Skin of body (tissue), 2 donors: ENCODE measurements around the gene DOCK1. TPM values are rescaled to one million over a fixed set of nuclear protein-coding genes. Genes with fewer than 3 reads are reported as not detected.

Experiments used
- DNase-seq: peaks from one replicate; lab custom pipeline; 2025; lab: John Stamatoyannopoulos, UW
- total RNA-seq: library from RNA; depleted of rRNA; stranded (reverse); fragments of >200 nt; gene quantifications from one replicate; pipeline ENCODE4 v1.2.3, GENCODE V29; 2014

The DOCK1 gene
- total RNA-seq, 1 donor from 2014 or later = 80.8 TPM

DNA sequence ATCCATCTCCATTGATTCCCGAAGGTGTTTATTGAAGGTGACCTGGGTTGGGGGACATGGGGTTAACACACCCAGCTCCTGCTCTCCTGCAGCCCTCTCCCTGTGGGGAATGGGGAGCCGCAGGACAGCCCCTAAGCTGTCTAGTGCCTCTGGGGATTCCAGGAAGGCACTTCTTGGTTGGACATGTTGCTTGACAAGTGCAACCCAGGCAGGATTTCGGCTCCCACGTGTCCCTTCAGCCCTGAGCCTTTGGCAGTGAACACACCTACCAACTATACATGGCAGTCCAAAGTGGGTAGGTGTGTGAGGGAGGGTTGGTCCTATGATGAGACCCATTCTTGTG lies 43.9 kb downstream of the DOCK1 start:
- no peak for DNase-seq

DNA sequence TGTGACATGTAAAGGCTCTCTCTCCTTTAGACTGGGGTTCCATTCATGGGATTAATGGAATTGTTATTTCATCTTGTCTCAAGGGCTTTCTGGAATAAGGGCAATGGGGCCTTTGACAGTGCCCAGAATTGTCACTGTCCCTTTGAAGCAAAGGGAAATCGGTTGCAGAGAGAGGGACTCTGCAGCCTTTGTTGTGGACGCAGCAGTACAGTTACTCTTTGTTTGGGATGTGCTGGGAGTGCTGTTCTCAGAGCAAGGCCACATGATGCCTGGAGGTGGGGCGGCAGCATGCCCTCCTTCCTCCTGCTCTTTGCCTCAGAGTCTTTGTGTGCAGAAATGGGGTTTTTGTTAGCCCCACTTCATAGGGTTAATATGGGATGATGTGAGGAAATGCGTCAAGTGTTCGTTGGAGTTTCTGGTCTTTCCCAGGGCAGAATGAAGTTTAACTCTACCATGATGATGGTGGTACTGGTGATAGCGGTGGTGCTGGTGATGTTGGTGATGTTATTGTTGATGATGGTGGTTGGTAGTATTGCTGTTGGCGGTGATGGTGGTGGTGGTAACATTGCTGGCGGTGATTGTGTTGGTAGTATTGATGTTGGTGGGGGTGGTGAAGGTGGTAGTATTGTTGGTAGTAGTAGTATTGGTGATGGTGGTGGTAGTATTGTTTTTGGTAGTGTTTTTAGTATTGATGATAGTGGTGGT lies 45.3 kb downstream of the DOCK1 start:
- no peak for DNase-seq

DNA sequence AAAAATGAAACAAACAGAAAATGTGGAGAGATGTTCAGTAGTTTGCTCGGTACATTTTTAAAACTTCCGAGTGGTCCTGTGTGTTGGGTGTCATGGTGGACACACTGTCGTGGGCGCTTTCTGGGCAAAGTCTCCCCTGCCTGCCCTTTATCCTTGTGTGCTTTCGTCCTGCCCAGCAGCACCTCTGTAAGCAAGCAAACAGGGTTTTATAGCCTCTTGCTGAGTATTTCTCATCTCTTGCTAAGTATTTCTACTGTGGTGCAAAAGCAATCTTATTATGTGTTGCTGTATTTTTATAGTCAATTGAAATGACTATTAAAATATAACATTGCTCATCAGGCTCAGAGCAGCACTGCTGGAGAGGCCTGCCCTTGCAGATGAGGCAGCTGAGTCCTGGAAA lies 48.7 kb downstream of the DOCK1 start:
- no peak for DNase-seq

DNA sequence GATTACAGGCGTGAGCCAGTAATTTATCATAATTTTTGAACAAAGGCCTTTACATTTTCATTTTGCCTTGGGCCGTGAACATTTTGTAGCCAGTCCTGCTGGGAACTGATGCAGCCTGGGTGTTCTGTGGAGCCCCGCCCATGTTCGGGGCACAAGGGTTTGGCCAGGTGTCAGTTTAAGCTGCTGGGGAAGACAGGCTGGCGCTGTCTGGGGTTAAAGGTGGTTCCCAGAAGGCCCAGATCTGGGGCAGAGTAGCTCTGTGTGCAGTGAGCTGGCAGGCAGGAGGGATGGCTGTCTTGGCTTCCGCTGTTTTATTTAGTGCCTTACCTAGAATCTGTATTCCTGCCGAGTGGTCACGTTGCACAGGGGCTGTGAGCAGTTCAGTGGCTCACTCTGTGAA lies 50.2 kb downstream of the DOCK1 start:
- DNase-seq = no peak

DNA sequence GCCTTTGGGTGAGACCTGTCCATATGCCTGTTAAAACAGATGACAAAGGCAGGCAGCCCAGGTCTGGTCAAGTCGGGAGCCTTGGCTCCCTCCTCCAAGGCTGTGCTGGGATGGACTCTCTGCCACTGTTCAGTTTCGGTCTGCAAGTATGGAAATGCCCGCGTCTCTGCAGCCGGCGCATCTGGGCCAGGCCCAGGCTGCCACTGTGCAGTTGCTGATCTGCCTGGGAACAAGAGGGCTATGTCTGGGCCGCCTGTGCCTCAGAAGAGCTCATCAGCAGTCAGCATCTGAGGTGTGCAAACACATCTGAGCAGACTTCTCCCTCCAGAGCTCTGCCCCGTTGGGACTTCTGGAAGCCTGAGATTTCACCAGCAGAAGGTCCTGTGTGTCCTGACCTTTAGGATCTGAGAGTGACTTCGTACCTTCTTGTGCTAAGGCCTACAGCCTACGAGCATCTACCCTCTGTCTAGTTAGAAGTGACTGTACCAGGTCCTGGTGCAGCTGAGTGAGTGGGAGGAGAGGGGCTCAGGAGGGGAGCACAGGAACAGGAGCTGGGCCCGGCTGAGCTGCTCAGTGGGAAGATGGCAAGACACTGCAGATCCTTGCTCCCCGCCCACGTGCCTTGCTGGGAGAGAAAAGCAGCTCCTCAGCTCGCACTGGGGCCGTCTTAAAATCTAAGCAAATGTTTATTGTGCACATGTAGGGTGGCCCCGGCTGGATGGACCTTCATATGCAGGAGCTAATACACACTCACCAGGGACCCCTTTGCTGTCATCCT lies 50.9 kb downstream of the DOCK1 start:
- DNase-seq = no peak

DNA sequence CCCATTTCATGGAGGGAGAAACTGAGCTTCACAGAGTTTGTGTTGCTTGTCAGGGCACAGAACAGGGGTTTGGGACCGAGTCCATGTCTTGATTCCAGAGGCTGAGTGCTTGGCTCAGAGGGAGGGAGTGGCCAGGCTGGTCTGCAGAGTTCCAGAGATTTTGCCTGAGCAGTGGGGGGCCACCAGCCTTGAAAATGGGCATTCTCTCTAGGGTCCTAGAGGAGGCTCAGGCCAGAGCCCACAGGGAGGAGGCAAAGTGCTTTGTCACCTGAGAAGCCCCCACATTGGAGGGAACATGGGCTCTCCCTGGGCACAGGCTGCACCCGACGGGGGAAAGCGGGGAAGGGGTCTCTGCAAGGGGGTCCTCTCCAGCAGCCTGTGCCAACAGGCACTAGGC lies 51.5 kb downstream of the DOCK1 start:
- no peak for DNase-seq

DNA sequence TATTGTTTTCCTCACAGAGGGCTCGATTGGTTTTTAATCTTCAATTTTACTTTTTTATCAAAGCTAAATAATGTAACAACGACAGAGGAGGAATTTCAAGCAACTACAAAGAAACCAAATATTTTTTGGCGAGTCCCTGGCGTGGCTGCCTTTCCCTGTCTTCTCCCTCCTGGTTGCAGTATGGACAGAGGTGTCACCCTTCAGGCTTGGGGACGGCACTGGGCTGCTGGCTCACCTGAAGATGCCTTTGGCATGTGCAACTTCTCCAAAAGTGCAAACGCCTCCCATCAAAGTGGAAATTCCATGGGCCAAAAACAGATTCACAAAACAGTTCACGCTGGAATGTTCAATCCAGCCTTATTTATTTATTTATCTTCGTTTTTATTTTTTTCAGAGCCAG lies 51.9 kb downstream of the DOCK1 start:
- DNase-seq = no peak

DNA sequence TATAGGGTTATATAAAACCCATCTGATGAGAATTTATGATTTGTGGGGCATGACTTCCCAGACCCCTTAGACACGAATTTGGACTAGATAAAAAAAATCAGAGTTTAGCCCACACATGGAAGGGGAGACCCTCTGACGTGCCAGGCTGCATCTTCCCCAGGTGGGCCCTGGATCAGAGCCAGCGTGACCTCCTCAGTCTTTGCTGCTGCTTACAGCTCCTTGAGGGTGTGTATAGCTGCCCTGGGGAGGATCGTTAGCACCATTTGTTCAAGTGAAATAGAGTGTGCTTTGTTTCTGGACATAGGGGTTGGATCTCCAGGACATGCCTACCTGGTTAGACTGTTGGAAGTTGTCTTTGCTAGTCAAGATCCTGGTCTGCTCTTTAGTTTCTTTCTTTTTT lies 54.2 kb downstream of the DOCK1 start:
- no peak for DNase-seq

DNA sequence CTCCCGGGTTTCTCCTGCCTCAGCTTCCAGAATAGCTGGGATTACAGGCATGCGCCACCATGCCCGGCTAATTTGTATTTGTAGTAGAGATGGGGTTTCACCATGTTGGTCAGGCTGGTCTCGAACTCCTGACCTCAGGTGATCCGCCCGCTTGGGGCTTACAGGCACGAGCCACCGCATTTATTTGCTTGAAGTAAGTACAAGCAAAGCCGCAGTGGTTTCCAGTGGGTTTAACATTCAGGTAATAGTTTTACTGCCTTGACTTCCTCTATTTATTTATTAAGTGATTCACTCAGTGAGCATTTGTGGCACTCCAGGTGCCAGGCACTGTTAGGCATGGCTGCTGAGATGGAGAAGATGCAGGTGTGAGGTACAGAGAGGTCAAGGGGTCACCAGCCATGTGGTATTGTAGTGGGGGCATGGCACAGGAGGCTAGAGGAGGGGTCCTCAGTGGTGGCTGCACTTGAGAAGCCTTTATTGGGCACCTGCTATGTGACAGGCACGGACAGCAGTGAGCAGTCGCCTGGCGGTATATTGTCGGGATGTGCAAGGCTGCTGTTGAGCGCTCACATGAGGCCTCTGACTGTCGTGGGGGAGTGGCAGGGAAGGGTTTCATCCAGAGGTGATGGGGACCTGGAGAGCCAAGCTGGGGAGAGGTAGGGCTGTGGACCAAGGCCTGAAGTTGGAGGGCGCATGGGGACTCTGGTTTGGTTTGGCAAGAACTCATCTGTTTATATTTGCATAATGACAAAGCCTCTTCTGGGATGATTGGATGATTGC lies 54.9 kb downstream of the DOCK1 start:
- no peak for DNase-seq

DNA sequence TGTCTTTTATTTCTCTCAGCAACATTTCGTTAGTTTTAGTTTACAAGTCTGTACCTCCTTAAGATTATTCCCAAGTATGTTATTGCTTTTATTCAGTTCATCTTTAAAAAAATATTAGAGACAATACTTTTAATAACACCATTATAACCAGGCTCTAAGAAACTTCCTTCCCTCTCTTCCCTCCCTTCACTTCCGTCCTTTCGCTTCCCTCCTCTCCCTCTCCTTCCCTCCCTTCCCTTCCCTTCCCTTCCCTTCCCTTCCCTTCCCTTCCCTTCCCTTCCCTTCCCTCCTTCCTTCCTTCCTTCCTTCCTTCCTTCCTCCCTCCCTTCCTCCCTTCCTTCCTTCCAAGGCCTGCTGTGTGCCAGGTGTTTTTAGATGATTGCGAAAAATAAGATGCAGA lies 58.1 kb downstream of the DOCK1 start:
- DNase-seq = no peak

DNA sequence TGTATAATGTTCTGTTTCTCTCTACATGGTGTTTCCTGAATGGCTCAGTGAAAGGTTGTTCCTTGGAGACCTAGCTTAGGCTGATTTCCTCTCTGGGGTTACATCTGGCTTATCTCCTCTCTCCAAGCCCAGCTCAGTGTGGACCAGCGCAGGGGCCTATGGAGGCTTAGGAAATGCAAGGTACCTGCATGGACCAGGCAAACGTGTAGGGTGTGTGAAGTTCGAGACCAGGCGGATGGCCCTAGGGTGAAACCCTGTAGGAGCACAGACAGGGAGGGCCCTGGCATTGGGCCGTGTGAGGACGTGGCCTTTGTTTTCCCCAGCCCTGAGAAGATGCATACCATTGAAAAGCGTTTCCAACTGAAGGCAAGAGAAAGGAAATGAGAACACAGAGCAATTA lies 59.0 kb downstream of the DOCK1 start:
- DNase-seq = no peak

DNA sequence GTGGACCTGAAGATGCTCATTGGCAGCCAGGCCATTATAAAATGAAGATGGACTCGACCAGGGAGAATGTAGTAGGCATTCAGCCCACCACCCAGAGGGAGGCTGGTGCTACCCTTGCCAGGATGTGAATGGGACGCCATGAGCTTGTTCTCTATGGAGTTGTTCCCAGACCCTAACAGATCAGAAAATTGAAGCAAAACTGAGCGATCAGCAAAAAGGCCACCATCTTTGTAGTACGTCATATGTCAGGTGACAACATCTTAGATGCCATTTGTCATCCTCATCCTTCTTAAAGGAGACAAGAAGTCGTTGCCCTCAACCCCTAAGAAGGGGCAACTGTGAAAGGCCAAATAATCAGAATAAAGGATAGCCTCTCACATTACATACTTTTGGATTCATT lies 61.7 kb downstream of the DOCK1 start:
- no peak for DNase-seq

DNA sequence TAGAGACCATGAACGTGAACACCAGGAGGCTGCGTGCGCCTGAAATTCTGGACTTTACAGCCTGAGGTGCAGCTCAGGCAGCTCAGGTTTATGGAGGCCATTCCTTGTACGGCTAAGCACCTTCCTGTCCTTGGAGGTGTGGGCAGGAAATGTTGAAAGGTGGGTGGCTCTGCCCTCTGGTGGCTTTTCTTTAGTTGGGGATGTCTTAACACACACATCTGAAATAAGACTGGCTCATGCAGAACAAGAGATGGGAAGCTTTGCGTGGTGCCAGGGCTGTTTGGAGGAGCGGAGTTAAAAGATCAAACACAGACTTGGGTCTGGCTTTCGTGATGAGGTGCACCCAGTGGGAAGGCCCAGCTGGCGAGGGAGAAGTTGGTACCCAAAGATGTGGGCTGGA lies 64.1 kb downstream of the DOCK1 start:
- DNase-seq = no peak

DNA sequence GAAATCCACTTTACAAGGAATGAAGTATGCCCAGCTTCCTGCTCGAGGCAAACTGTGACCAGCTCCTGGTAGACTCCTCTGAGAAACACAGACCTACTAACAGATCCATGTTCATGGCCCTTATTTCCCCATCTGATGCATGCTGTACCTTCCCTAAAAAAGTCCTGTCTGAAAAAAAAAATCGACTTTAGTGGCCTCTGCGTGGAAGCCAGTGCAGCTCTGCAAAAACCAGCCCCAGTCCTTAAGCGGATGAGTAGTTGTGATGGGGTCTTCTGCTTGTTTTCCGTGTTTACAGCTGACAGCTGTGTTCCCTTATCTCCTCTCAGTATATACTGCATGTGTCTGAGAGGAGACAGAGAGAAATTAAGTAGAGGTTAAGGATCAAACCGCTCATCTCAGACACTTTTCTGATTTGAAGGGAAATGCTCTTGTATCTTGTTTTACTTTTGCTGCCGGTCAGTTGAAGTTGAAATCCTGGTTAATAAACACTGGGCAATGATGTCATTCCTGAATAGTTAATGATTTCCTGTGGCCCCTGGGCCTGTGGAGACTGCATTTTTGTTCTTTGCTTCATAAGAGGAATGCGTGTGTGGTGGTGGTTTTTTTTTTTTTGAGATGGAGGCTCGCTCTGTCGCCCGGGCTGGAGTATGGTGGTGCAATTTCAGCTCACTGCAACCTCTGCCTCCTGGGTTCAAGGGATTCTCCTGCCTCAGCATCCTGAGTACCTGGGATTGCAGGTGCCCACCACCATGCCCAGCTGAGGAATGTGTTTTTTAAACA lies 67.6 kb downstream of the DOCK1 start:
- peak; percentile 27 for DNase-seq

DNA sequence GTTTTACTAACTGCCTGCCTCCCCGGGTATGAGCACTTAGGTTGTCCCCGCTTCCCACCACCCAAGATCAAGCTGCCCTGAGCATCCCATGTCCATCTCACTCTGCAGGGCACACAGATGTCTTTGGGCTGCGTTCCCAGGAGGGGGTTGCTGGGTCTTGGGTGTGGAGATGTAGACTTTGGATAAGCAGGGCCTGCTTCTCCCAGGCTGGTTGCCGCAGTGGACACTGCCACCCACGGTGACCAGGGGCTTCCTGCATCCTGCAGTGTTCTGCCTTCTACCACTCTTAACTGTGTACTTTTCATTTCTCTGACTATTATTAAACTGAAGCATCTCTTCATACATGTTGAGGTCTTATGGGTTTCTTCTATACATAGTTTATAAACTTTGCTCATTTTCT lies 70.0 kb downstream of the DOCK1 start:
- DNase-seq = no peak

DNA sequence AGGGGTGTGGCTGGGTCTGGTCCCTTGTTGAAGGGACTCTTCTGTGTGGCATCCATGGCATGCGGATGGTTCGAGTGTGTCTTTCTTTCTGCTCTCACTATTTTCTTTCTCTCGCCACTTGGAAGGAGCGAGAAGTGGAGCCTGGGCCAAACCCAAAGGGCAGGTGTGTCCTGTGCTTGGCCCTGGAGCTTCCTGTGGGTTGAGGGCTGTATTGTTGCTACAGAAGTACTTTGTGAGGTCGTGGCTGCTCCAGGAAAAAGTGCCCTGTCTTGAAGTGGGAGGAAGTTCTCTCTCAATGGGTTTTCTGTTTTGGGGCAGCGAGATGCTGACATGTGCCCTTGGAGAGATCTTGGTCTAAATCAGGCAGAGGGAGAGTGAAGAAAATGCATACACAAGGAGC lies 72.0 kb downstream of the DOCK1 start:
- DNase-seq = no peak

DNA sequence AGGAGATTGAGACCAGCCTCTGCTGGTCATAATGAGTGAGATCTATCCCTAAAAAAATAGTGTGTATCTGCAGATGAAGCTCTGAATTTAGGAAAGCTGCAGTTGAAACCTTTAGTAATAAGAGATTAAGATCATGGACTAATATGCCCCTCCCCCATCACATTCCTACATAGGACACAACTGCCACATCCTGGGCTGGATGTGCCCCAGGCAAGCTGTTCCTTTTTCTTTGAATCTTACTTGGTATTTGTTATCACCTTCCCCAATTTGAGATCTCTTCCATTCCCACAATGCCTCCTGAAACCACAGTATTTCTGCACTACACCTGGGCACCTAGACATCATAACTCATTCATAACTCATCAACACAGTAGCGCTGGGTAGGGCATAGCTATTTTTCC lies 74.1 kb downstream of the DOCK1 start:
- no peak for DNase-seq

DNA sequence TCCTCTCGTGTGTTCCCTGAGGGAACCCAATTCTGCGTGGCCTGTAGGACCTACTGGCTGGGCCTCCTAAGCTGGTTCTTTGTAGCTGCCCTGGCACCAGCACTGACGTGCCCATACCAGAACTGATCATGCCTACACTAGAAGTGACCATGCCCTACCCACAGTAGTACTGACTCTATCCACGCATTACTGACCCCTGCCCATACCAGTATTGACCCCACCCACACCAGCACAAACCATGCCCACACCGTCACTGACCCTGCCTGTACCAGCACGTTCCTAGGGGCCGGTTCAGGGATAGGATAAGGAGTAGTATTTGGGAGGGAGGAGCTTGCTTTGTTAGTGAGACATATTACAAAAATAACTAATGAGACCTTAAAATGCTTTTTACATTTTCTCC lies 88.0 kb downstream of the DOCK1 start:
- no peak for DNase-seq

DNA sequence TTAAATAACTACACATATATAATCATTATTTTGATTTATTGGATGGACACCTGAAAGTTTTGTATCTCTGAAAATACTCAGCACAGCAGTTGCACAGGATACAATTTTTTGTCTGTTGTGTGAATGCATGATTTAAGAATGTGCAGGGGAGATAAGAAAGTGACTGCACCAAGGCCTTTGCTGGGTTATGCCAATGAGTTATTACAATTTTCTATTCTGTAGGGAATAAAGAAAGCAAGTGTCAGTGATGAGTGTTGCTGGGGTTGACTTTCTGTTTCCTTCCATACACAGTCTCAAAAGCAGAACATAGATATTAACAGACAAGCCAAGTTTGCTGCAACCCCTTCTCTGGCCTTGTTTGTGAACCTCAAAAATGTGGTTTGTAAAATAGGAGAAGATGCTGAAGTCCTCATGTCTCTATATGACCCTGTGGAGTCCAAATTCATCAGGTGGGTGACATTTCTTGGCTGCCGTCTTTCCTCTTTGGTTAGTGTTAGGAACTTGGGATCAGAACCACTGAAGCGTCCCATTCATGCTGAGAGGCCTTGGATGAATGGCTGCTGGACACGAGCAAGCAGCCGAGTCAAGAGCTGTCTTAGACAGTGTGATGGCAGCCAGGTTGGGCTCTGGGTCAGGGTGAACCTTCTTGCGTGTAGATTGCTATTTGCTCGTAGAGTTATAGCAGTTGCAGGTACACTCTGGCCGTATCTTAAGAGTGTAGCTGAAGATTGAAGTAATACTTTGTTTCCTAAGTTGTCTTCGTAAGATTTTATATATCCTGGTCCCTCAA lies 92.8 kb downstream of the DOCK1 start:
- no peak for DNase-seq

DNA sequence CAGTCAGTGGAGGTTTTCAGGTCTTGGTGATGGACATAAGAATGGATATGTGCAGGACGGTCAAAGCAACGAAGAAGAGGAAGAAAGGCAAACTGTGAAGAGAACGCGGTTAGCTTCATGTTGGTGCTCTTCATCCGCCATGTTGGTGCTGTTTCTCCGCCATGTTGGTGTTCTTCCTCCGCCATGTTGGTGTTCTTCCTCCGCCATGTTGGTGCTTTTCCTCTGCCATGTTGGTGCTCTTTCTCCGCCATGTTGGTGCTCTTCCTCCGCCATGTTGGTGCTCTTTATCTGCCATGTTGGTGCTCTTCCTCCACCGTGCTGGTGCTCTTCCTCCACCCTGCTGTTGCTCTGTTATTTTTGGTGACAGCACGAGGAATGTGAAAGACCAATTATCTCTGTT lies 95.4 kb downstream of the DOCK1 start:
- no peak for DNase-seq
